ENCODE data around the gene SLC25A1.

SLC25A1 gene

DNA sequence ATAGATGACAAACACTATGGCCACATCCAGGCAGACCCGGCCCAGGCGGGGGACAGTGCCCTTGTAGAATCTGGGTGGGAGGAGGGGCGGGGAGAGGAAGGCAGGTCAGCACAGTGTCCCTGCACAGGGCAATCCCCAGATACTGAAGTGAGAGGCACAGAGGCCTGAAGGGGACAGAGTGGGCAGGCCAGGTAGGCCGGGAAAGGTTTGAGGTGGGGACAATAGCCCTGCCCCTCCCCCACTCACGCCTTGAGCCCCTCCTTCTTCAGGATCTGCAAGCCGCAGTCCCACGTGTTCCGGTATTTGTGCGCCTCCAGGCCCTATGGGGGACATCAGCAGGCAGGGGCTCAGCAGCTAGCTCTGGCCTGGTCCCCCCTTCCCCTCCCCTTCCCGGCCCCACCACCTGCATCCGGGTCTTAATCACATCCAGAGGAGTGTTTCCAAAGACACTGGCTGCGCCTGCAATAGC, 2.3 kb downstream of the SLC25A1 start:
- no peak for DNase-seq (ENCODE audit: low read depth)
- no peak overlapping the region for H3K4me3 ChIP-seq (ENCODE audit: low read length)
- TF ChIP-seq, protein P1, sequence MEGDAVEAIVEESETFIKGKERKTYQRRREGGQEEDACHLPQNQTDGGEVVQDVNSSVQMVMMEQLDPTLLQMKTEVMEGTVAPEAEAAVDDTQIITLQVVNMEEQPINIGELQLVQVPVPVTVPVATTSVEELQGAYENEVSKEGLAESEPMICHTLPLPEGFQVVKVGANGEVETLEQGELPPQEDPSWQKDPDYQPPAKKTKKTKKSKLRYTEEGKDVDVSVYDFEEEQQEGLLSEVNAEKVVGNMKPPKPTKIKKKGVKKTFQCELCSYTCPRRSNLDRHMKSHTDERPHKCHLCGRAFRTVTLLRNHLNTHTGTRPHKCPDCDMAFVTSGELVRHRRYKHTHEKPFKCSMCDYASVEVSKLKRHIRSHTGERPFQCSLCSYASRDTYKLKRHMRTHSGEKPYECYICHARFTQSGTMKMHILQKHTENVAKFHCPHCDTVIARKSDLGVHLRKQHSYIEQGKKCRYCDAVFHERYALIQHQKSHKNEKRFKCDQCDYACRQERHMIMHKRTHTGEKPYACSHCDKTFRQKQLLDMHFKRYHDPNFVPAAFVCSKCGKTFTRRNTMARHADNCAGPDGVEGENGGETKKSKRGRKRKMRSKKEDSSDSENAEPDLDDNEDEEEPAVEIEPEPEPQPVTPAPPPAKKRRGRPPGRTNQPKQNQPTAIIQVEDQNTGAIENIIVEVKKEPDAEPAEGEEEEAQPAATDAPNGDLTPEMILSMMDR (conservative IDR thresholded peaks at IDR 0.05; ENCODE audit: low read depth, low read length): no peak

DNA sequence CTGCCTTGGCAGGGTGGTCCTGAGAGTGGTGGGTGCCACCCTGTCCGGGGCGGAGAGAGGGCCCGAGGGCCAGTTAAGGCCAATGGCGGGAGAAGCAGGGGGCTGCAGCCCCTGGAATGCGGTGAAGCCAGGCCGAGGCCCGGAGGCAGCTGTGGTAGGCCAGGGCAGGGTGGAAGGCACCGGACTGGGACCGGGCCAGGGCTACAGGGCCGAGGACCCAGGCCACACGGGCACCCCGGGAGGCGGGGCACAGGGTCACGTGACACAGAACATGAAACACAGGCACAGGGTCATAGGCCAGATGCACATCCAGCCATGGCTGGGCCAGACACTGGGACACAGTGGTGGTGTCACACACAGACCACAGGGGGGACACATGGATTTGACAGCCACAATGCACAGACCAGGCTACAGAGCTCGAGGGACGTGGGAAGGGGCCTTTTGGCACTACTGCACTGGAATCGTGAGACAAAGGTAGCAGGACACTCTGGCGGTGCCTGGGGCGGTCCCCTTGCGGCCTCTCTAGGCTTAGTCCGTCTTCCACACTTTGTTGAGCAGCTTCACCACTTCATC, 2.8 kb downstream of the SLC25A1 start:
- DNase-seq (ENCODE audit: low read depth): no peak
- TF ChIP-seq, protein P1 (conservative IDR thresholded peaks at IDR 0.05; ENCODE audit: low read depth, low read length): no peak
- no peak overlapping the region for H3K4me3 ChIP-seq (ENCODE audit: low read length)

DNA sequence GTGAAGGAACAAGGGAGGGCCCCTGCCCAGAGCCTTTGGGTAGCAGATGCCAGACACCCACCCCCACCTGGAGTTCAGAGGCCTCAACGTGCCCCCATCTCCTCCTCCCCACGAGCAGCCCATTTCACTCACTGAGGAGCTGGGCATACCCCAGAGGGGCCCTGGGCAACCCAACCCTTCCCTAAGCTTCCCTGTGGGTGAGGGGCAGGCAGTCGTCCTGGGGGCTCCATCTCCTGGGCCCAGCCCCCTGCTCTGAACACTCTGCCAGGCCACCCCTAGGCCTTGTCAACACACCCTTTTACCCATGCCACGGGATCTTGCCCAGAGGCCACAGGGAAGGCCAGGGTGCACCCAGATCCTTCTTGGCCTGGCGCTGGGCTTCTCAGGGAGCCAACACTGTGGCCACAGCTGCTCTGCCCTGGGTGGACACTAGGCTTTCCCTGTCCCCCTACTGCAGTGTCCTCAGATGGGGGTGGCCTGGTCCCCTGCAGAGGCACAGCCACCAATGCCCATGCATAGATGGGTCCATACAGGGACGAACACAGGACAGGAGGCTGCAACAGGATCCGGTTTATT, 3.4 kb downstream of the SLC25A1 start:
- H3K4me3 ChIP-seq (ENCODE audit: low read length): no peak overlapping the region
- TF ChIP-seq, protein P1 (conservative IDR thresholded peaks at IDR 0.05; ENCODE audit: low read depth, low read length): no peak
- no peak for DNase-seq (ENCODE audit: low read depth)

DNA sequence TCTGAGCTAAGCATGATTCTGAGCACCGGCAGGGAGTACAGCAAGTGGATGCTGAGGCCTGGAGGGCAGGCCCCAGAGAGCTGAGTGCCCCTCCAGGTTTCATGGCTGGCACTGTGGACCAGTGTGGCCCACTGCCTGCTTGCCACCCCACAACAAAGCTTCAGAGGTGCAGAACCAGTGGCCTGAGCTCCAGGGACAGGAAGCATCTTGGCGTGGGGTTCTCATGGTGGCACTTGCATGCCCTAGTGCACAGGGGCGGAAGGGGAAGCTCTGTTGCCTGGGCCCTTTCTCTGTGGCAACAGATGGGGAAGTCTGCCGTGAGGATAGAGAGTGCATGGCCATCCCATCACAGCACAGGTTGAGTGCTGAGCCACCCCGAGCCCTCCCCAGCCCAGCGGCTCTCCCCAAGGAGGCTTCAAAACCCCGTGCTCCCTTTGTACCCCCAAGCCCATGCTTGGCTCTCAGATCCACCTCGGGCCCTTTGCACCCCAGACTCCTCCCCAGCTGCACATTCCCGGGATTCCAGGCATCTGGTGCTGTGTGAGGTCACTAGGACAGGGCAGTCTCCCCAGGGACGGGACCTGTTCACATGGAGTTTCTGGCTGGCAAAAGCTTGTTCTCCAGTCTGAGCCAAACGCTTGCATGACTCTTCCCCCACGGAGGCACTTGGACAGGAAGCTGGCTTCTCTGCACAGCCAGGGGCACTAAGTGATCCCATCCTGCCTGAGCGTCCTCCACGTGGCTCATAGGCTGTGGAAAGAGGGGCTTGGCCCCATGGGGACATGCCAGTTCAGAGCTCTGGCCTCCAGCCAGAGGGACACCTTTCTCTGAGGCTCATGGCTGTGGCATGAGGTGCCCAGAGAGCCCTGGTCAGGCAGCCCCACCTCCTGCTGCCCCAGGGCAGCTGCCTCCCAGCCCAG, 4.2 kb downstream of the SLC25A1 start:
- TF ChIP-seq, protein P1 (conservative IDR thresholded peaks at IDR 0.05; ENCODE audit: low read depth, low read length): no peak
- no peak overlapping the region for H3K4me3 ChIP-seq (ENCODE audit: low read length)
- peak; percentile 48 for DNase-seq (ENCODE audit: low read depth)

DNA sequence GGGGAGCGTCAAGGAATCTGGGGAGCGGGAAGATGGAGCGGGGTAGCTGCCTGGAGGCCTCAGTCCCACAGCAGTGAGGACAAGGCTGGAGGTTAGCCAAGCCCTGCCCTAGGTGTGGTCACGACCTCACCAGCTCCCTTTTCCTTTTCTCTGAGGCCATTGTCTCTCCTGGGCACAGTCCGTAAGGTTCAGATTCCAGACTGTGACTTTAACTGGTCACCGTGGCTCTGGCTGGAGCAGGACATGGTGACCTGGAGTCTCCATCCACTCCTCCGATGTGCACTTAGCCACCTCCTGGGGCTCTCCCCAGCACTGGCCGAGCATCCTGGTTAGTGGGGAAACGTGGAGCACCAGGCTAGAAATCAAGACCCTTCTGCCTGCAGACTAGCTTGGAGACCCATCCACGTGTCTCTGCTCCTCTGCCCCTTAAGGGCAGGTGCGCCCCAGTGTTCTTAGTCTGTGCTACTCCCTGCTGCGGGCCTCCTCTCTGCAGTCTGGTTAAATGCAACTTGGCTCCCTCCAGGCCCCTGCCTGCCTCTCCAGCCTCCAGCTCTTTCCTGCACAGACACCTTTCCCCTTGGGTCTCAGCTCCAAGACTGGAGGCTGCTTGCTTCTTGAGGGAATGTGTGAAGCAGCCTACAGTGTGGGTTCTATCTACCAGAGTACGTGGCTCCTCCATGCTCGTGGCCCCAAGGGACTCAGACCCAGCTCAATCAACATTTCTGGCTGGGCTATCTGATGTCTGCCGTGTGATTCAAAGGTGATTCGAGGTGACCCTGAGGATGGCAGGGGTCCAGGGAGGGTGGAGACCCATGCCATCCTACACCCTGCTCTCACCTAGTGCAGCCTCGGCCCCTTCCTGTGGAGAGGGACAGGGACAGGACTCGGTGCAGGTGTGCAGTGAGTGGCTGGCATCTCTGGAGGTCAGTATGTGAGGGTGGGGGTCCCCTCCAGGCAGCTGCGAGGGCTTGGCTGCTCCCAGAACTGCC, 5.2 kb downstream of the SLC25A1 start:
- peak overlapping the region; percentile 67 for H3K4me3 ChIP-seq (ENCODE audit: low read length)
- no peak for DNase-seq (ENCODE audit: low read depth)
- TF ChIP-seq, protein P1 (conservative IDR thresholded peaks at IDR 0.05; ENCODE audit: low read depth, low read length): no peak

DNA sequence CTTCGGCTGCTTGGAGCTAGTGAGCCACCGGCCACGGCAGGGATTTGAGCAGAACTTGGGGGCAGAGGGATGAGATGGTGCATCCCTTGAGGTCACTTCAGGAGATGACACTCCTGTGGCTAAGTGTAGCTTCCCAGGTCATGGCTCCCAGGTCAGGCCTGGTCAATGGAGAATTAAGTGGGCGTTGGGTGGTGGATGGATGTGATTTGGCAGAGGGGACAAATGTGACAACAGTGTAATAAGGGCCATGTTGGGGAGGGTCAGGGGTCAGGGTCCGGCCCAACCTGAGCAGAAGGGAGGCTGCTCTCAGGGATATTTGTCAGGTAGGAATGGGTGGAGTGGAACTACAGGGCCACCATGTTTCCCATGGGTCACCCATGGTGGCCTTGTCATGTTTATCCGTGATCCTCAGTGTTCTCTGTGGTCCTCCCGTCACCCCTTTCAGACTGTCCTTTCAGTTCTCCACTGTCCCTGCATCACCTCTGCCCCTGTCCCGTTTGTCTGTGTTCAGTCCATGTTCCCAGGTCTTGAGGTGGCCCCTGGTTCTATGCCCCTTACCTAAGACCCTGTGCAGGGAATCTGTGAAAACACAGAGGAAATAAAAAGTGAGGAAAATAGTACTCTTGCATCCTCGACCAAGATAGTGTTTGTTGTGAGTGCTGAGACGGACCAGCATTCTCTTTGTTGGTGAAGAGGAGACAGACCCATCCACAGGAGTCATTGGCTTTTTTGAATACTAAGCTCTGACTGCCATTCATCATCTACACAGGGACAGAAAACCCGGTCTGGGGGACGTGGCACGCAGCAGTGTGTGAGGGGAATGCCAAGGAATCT, 6.1 kb downstream of the SLC25A1 start:
- DNase-seq (ENCODE audit: low read depth): no peak
- H3K4me3 ChIP-seq (ENCODE audit: low read length): peak overlapping the region; percentile 67
- TF ChIP-seq, protein P1 (conservative IDR thresholded peaks at IDR 0.05; ENCODE audit: low read depth, low read length): no peak

Measured in retinal pigment epithelial cell (primary cell).